Astrocyte (in vitro differentiated cells and primary cell): ENCODE results near the gene RSRP1. TPM values are rescaled to one million over a fixed set of nuclear protein-coding genes. Genes with fewer than 3 reads are reported as not detected.

Source experiments
- DNase-seq: peaks from one replicate; pipeline ENCODE4 v3.0.0-alpha.2; 2010; ENCODE audit warnings: low read depth
- FAIRE-seq: peaks from 2 replicates; lab custom pipeline; 2011; peaks lifted over from hg19 to GRCh38; lab: Jason Lieb, UNC
- H2AFZ ChIP-seq: 2 replicates; pipeline ENCODE4 v1.6.0; 2012; ENCODE audit warnings: low read depth, low read length, inconsistent platforms
- H3K27ac ChIP-seq: 2 replicates; pipeline ENCODE4 v1.5.1; 2011; ENCODE audit warnings: low read depth, low read length, inconsistent platforms
- H3K27me3 ChIP-seq: 2 replicates; pipeline ENCODE4 v1.6.0; 2011; ENCODE audit warnings: low read length, inconsistent platforms; ENCODE audit not compliant: insufficient read depth
- H3K36me3 ChIP-seq: 2 replicates; pipeline ENCODE4 v1.5.1; 2011; ENCODE audit warnings: low read length, inconsistent platforms; ENCODE audit not compliant: insufficient read depth
- H3K4me1 ChIP-seq: 2 replicates; pipeline ENCODE4 v1.5.1; 2011; ENCODE audit warnings: low read length, inconsistent platforms; ENCODE audit not compliant: insufficient read depth
- H3K4me2 ChIP-seq: 2 replicates; pipeline ENCODE4 v1.6.0; 2012; ENCODE audit warnings: low read length, inconsistent platforms
- H3K4me3 ChIP-seq: 2 replicates; pipeline ENCODE4 v1.5.1; 2011; ENCODE audit warnings: low read depth, mild to moderate bottlenecking, low read length, inconsistent platforms; ENCODE audit not compliant: insufficient read depth
- H3K79me2 ChIP-seq: 2 replicates; pipeline ENCODE4 v1.6.0; 2012; ENCODE audit warnings: mild to moderate bottlenecking, low read length, inconsistent platforms; ENCODE audit not compliant: insufficient read depth
- H3K9ac ChIP-seq: 2 replicates; pipeline ENCODE4 v1.6.0; 2012; ENCODE audit warnings: mild to moderate bottlenecking, low read length, inconsistent platforms
- H3K9me3 ChIP-seq: 2 replicates; pipeline ENCODE4 v1.5.1; 2012; ENCODE audit warnings: low read depth, mild to moderate bottlenecking, low read length, inconsistent platforms; ENCODE audit not compliant: insufficient read depth
- H4K20me1 ChIP-seq: 2 replicates; pipeline ENCODE4 v1.6.0; 2012; ENCODE audit warnings: low read length, inconsistent platforms; ENCODE audit not compliant: insufficient read depth
- H3K27ac Mint-ChIP-seq: one replicate; pipeline ENCODE4 v1.8.0; 2021; ENCODE audit warnings: mild to moderate bottlenecking, mixed read lengths; ENCODE audit not compliant: unreplicated experiment
- H3K27me3 Mint-ChIP-seq: one replicate; pipeline ENCODE4 v1.8.0; 2021; ENCODE audit warnings: low read depth, mixed read lengths; ENCODE audit not compliant: unreplicated experiment
- H3K36me3 Mint-ChIP-seq: one replicate; pipeline ENCODE4 v1.8.0; 2021; ENCODE audit warnings: low read depth, mixed read lengths; ENCODE audit not compliant: unreplicated experiment
- H3K4me1 Mint-ChIP-seq: one replicate; pipeline ENCODE4 v1.8.0; 2021; ENCODE audit warnings: low read depth, mixed read lengths; ENCODE audit not compliant: unreplicated experiment
- H3K4me3 Mint-ChIP-seq: one replicate; pipeline ENCODE4 v1.8.0; 2021; ENCODE audit warnings: mild to moderate bottlenecking, moderate library complexity, mixed read lengths; ENCODE audit not compliant: unreplicated experiment
- H3K9me3 Mint-ChIP-seq: one replicate; pipeline ENCODE4 v1.8.0; 2021; ENCODE audit warnings: mild to moderate bottlenecking, mixed read lengths; ENCODE audit not compliant: unreplicated experiment
- EZH2 ChIP-seq: IDR thresholded peaks from 2 replicates; pipeline ENCODE4 v1.6.1; 2012; ENCODE audit warnings: mild to moderate bottlenecking, low read length, inconsistent platforms; ENCODE audit not compliant: insufficient read depth
- total RNA-seq: library from RNA; stranded (reverse); gene quantifications from 2 replicates; pipeline ENCODE4 v1.2.1, GENCODE V29; 2021
- TF ChIP-seq, protein P1 (sequence below): IDR thresholded peaks from 2 replicates; pipeline ENCODE4 v1.5.1; 2011; ENCODE audit warnings: low read depth, mild to moderate bottlenecking, inconsistent platforms, low read length, moderate library complexity; ENCODE audit not compliant: insufficient read depth

The RSRP1 gene
- total RNA-seq, 1 donor from 2014 or later, result 88.3 TPM

DNA sequence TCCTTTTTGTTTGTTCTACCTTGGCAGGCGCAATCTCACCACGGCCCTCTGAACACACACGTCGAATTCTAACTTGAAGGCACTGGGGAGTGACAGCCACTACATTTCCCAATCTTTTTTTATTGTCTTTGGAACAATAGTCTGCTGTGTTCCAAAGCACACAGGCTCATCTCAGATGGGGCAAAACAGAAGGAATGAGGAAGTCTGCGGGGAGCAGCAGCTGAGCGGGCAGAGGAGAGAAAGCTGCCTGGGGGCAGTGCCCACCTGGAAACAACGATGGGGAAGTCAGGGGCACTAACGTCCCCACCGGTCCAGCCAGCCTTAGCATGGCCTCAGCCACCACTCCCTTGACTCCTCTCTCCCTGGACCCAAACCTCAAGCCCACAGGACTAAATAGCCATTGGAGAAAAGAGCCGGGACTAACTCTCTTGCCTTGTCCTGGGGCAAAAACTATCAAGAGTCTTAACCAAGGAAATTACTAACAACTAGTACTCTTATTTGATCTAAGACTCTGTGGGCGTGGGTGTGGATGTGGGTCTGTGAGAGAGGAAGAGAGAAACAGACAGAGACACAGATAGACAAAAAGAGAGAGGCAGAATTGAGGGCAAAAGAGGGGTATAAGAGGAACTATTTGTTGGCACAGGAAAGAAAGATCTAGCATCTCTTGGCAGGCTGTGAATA is 49.1 kb downstream of the RSRP1 start:
- Mint-ChIP-seq H3K36me3 (no peaks in the 10 kb centered on the region), H3K27ac (no peak overlapping the region), H3K4me3 (no peak overlapping the region), H3K27me3 (peaks cover 48% of the 10 kb centered on the region), H3K9me3 (peaks cover 3% of the 10 kb centered on the region), H3K4me1 (peaks cover 12% of the 10 kb centered on the region)
- Histone ChIP-seq H3K36me3 (no peaks in the 10 kb centered on the region), H3K27me3 (peaks cover 10% of the 10 kb centered on the region), H3K9me3 (no peaks in the 10 kb centered on the region), H4K20me1 (no peaks in the 10 kb centered on the region), H3K4me3 (no peak overlapping the region), H3K79me2 (no peaks in the 10 kb centered on the region), H3K27ac (no peak overlapping the region), H3K4me2 (peak overlapping the region; percentile 69), H3K4me1 (peaks cover 8% of the 10 kb centered on the region), H3K9ac (no peak overlapping the region), H2AFZ (no peak overlapping the region)
- no peak for TF ChIP-seq EZH2
- TF ChIP-seq, protein P1, sequence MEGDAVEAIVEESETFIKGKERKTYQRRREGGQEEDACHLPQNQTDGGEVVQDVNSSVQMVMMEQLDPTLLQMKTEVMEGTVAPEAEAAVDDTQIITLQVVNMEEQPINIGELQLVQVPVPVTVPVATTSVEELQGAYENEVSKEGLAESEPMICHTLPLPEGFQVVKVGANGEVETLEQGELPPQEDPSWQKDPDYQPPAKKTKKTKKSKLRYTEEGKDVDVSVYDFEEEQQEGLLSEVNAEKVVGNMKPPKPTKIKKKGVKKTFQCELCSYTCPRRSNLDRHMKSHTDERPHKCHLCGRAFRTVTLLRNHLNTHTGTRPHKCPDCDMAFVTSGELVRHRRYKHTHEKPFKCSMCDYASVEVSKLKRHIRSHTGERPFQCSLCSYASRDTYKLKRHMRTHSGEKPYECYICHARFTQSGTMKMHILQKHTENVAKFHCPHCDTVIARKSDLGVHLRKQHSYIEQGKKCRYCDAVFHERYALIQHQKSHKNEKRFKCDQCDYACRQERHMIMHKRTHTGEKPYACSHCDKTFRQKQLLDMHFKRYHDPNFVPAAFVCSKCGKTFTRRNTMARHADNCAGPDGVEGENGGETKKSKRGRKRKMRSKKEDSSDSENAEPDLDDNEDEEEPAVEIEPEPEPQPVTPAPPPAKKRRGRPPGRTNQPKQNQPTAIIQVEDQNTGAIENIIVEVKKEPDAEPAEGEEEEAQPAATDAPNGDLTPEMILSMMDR, result no peak
- DNase-seq (no peak), FAIRE-seq (no peak)

DNA sequence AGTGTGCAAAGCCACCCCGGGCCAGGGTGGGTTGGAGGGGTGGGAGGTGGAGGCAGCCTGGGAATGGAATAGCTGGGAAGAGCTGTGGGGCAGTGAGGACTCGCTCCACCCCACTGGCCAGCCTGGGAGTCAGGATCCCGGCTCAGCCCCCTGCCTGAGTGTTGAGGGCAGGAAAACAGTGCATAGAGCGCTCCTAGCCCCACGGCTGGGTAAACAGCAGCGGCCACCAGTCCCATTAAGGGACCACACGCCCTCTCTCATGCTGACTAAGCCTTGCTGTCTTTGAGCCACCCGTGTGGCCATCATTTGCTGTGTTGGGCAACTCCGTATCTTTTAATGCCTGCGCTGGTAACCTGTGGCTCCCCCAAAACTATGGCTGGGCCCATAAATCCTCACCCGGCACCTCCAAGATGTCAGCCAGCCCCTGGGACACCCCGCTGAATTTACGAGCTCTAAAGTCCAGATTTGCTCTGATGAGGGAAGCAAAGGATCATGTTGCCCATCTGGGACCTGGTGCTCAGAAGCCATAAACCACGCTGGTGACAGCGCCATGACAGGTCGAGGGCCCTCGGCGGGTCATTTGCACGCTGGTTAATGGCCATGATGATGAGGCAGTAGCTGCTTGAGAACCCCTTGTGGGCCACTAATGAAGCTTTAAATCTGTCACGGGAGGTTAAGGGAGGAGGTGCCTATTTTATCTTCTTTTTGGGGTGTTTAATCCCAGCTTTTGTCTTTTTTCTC is 49.8 kb downstream of the RSRP1 start:
- Histone ChIP-seq H2AFZ (no peak overlapping the region), H4K20me1 (no peaks in the 10 kb centered on the region), H3K4me2 (no peak overlapping the region), H3K9me3 (no peaks in the 10 kb centered on the region), H3K4me3 (no peak overlapping the region), H3K4me1 (peaks cover 8% of the 10 kb centered on the region), H3K79me2 (no peaks in the 10 kb centered on the region), H3K27me3 (peaks cover 12% of the 10 kb centered on the region), H3K27ac (no peak overlapping the region), H3K36me3 (no peaks in the 10 kb centered on the region), H3K9ac (no peak overlapping the region)
- H3K9me3 Mint-ChIP-seq, result peaks cover 3% of the 10 kb centered on the region
- TF ChIP-seq, protein P1, result no peak
- no peak for TF ChIP-seq EZH2
- no peak overlapping the region for H3K4me3 Mint-ChIP-seq
- peaks cover 12% of the 10 kb centered on the region for H3K4me1 Mint-ChIP-seq
- no peak overlapping the region for H3K27ac Mint-ChIP-seq
- peaks cover 54% of the 10 kb centered on the region for H3K27me3 Mint-ChIP-seq
- FAIRE-seq (no peak), DNase-seq (no peak)
- no peaks in the 10 kb centered on the region for H3K36me3 Mint-ChIP-seq
